Measurements from ENCODE around the gene ENTHD1.

ENTHD1 gene

GRCh38 chr22:39933741-39934140 lies 40.2 kb upstream of the ENTHD1 start:
- Histone ChIP-seq H3K36me3 (ENCODE audit: insufficient read depth, low read length) (no peaks in the 10 kb centered on the region), H3K9ac (ENCODE audit: low read length) (no peak overlapping the region), H3K27me3 (ENCODE audit: control insufficient read depth in 1 of 2, insufficient read depth in 2 of 2, low read length in 2 of 2) (no peaks in the 10 kb centered on the region), H3K4me1 (ENCODE audit: insufficient read depth, low read length) (no peaks in the 10 kb centered on the region), H3K9me3 (ENCODE audit: low read length) (no peaks in the 10 kb centered on the region), H3K27ac (ENCODE audit: low read depth, low read length) (no peak overlapping the region), H3K4me3 (ENCODE audit: low read depth in 1 of 2, low read length in 2 of 2) (no peak overlapping the region)

- Histone ChIP-seq H3K4me3 (ENCODE audit: low read depth in 1 of 2, low read length in 2 of 2) (no peak overlapping the region), H3K9me3 (ENCODE audit: low read length) (no peaks in the 10 kb centered on the region), H3K36me3 (ENCODE audit: insufficient read depth, low read length) (no peaks in the 10 kb centered on the region), H3K4me1 (ENCODE audit: insufficient read depth, low read length) (no peaks in the 10 kb centered on the region), H3K27ac (ENCODE audit: low read depth, low read length) (no peak overlapping the region), H3K9ac (ENCODE audit: low read length) (no peak overlapping the region), H3K27me3 (ENCODE audit: control insufficient read depth in 1 of 2, insufficient read depth in 2 of 2, low read length in 2 of 2) (no peaks in the 10 kb centered on the region)
Observed at GRCh38 chr22:39932918-39933649, 39.5 kb upstream of the ENTHD1 start.

GRCh38 chr22:39932166-39932565 lies 38.6 kb upstream of the ENTHD1 start:
- H3K36me3 ChIP-seq (ENCODE audit: insufficient read depth, low read length): no peaks in the 10 kb centered on the region
- H3K4me3 ChIP-seq (ENCODE audit: low read depth in 1 of 2, low read length in 2 of 2): no peak overlapping the region
- H3K27ac ChIP-seq (ENCODE audit: low read depth, low read length): no peak overlapping the region
- H3K27me3 ChIP-seq (ENCODE audit: control insufficient read depth in 1 of 2, insufficient read depth in 2 of 2, low read length in 2 of 2): peaks cover 0 to 4% of the 10 kb centered on the region in 2 donors
- H3K9me3 ChIP-seq (ENCODE audit: low read length): no peaks in the 10 kb centered on the region
- H3K4me1 ChIP-seq (ENCODE audit: insufficient read depth, low read length): no peaks in the 10 kb centered on the region
- H3K9ac ChIP-seq (ENCODE audit: low read length): no peak overlapping the region

GRCh38 chr22:39931251-39931650 lies 37.7 kb upstream of the ENTHD1 start:
- Histone ChIP-seq H3K27ac (ENCODE audit: low read depth, low read length) (no peak overlapping the region), H3K9ac (ENCODE audit: low read length) (no peak overlapping the region), H3K27me3 (ENCODE audit: control insufficient read depth in 1 of 2, insufficient read depth in 2 of 2, low read length in 2 of 2) (peaks cover 0 to 5% of the 10 kb centered on the region in 2 donors), H3K4me1 (ENCODE audit: insufficient read depth, low read length) (no peaks in the 10 kb centered on the region), H3K9me3 (ENCODE audit: low read length) (no peaks in the 10 kb centered on the region), H3K36me3 (ENCODE audit: insufficient read depth, low read length) (no peaks in the 10 kb centered on the region), H3K4me3 (ENCODE audit: low read depth in 1 of 2, low read length in 2 of 2) (no peak overlapping the region)

- H3K4me3 ChIP-seq (ENCODE audit: low read depth in 1 of 2, low read length in 2 of 2): no peak overlapping the region
- H3K27me3 ChIP-seq (ENCODE audit: control insufficient read depth in 1 of 2, insufficient read depth in 2 of 2, low read length in 2 of 2): peaks cover 4 to 5% of the 10 kb centered on the region in 2 donors
- H3K27ac ChIP-seq (ENCODE audit: low read depth, low read length): no peak overlapping the region
- no peaks in the 10 kb centered on the region for H3K9me3 ChIP-seq (ENCODE audit: low read length)
- no peak overlapping the region for H3K9ac ChIP-seq (ENCODE audit: low read length)
- H3K36me3 ChIP-seq (ENCODE audit: insufficient read depth, low read length): no peaks in the 10 kb centered on the region
- H3K4me1 ChIP-seq (ENCODE audit: insufficient read depth, low read length): no peaks in the 10 kb centered on the region
Observed at GRCh38 chr22:39928536-39929520, 35.3 kb upstream of the ENTHD1 start.

- no peaks in the 10 kb centered on the region for H3K9me3 ChIP-seq (ENCODE audit: low read length)
- H3K27ac ChIP-seq (ENCODE audit: low read depth, low read length): no peak overlapping the region
- H3K4me1 ChIP-seq (ENCODE audit: insufficient read depth, low read length): no peaks in the 10 kb centered on the region
- H3K36me3 ChIP-seq (ENCODE audit: insufficient read depth, low read length): no peaks in the 10 kb centered on the region
- no peak overlapping the region for H3K9ac ChIP-seq (ENCODE audit: low read length)
- H3K27me3 ChIP-seq (ENCODE audit: control insufficient read depth in 1 of 2, insufficient read depth in 2 of 2, low read length in 2 of 2): peaks cover 4 to 5% of the 10 kb centered on the region in 2 donors
- no peak overlapping the region for H3K4me3 ChIP-seq (ENCODE audit: low read depth in 1 of 2, low read length in 2 of 2)
Observed at GRCh38 chr22:39927544-39927943, 34.0 kb upstream of the ENTHD1 start.

- H3K36me3 ChIP-seq (ENCODE audit: insufficient read depth, low read length): no peaks in the 10 kb centered on the region
- H3K27ac ChIP-seq (ENCODE audit: low read depth, low read length): no peak overlapping the region
- H3K4me3 ChIP-seq (ENCODE audit: low read depth in 1 of 2, low read length in 2 of 2): no peak overlapping the region
- peaks cover 4 to 5% of the 10 kb centered on the region in 2 donors for H3K27me3 ChIP-seq (ENCODE audit: control insufficient read depth in 1 of 2, insufficient read depth in 2 of 2, low read length in 2 of 2)
- H3K9ac ChIP-seq (ENCODE audit: low read length): no peak overlapping the region
- no peaks in the 10 kb centered on the region for H3K4me1 ChIP-seq (ENCODE audit: insufficient read depth, low read length)
- no peaks in the 10 kb centered on the region for H3K9me3 ChIP-seq (ENCODE audit: low read length)
Observed at GRCh38 chr22:39926753-39927152, 33.2 kb upstream of the ENTHD1 start.

GRCh38 chr22:39925909-39926679 lies 32.5 kb upstream of the ENTHD1 start:
- H3K9ac ChIP-seq (ENCODE audit: low read length): no peak overlapping the region
- no peak overlapping the region for H3K4me3 ChIP-seq (ENCODE audit: low read depth in 1 of 2, low read length in 2 of 2)
- H3K27ac ChIP-seq (ENCODE audit: low read depth, low read length): no peak overlapping the region
- H3K4me1 ChIP-seq (ENCODE audit: insufficient read depth, low read length): no peaks in the 10 kb centered on the region
- H3K36me3 ChIP-seq (ENCODE audit: insufficient read depth, low read length): no peaks in the 10 kb centered on the region
- H3K27me3 ChIP-seq (ENCODE audit: control insufficient read depth in 1 of 2, insufficient read depth in 2 of 2, low read length in 2 of 2): peaks cover 4 to 5% of the 10 kb centered on the region in 2 donors
- H3K9me3 ChIP-seq (ENCODE audit: low read length): no peaks in the 10 kb centered on the region

GRCh38 chr22:39925273-39925672 lies 31.7 kb upstream of the ENTHD1 start:
- H3K27ac ChIP-seq (ENCODE audit: low read depth, low read length): no peak overlapping the region
- no peaks in the 10 kb centered on the region for H3K36me3 ChIP-seq (ENCODE audit: insufficient read depth, low read length)
- peaks cover 4 to 5% of the 10 kb centered on the region in 2 donors for H3K27me3 ChIP-seq (ENCODE audit: control insufficient read depth in 1 of 2, insufficient read depth in 2 of 2, low read length in 2 of 2)
- H3K4me3 ChIP-seq (ENCODE audit: low read depth in 1 of 2, low read length in 2 of 2): no peak overlapping the region
- H3K9me3 ChIP-seq (ENCODE audit: low read length): no peaks in the 10 kb centered on the region
- H3K4me1 ChIP-seq (ENCODE audit: insufficient read depth, low read length): no peaks in the 10 kb centered on the region
- no peak overlapping the region for H3K9ac ChIP-seq (ENCODE audit: low read length)

- Histone ChIP-seq H3K9ac (ENCODE audit: low read length) (no peak overlapping the region), H3K9me3 (ENCODE audit: low read length) (no peaks in the 10 kb centered on the region), H3K4me1 (ENCODE audit: insufficient read depth, low read length) (no peaks in the 10 kb centered on the region), H3K27me3 (ENCODE audit: control insufficient read depth in 1 of 2, insufficient read depth in 2 of 2, low read length in 2 of 2) (peaks cover 4 to 5% of the 10 kb centered on the region in 2 donors), H3K27ac (ENCODE audit: low read depth, low read length) (no peak overlapping the region), H3K4me3 (ENCODE audit: low read depth in 1 of 2, low read length in 2 of 2) (no peak overlapping the region), H3K36me3 (ENCODE audit: insufficient read depth, low read length) (no peaks in the 10 kb centered on the region)
Observed at GRCh38 chr22:39924286-39924685, 30.7 kb upstream of the ENTHD1 start.

GRCh38 chr22:39923696-39924095 lies 30.1 kb upstream of the ENTHD1 start:
- Histone ChIP-seq H3K4me3 (ENCODE audit: low read depth in 1 of 2, low read length in 2 of 2) (no peak overlapping the region), H3K27ac (ENCODE audit: low read depth, low read length) (no peak overlapping the region), H3K36me3 (ENCODE audit: insufficient read depth, low read length) (no peaks in the 10 kb centered on the region), H3K27me3 (ENCODE audit: control insufficient read depth in 1 of 2, insufficient read depth in 2 of 2, low read length in 2 of 2) (peaks cover 4 to 5% of the 10 kb centered on the region in 2 donors), H3K4me1 (ENCODE audit: insufficient read depth, low read length) (no peaks in the 10 kb centered on the region), H3K9me3 (ENCODE audit: low read length) (no peaks in the 10 kb centered on the region), H3K9ac (ENCODE audit: low read length) (no peak overlapping the region)
